Fibroblast of skin of left quadriceps (primary cell): ENCODE data around the gene RASA2.
A peak's percentile ranks its signal among the peaks of the same experiment; 100 is the strongest.
"Not testable (repeated sequence)": the region's sequence is repeated elsewhere in the genome, so short reads cannot be mapped to it uniquely, and the experiment has no call there.

Experiments
- DNase-seq, 2 experiments: peaks; one replicate each; pipeline ENCODE4 v3.0.0-alpha.2; 2013; ENCODE audit warnings: low read depth in 2 of 2

The RASA2 gene

DNA sequence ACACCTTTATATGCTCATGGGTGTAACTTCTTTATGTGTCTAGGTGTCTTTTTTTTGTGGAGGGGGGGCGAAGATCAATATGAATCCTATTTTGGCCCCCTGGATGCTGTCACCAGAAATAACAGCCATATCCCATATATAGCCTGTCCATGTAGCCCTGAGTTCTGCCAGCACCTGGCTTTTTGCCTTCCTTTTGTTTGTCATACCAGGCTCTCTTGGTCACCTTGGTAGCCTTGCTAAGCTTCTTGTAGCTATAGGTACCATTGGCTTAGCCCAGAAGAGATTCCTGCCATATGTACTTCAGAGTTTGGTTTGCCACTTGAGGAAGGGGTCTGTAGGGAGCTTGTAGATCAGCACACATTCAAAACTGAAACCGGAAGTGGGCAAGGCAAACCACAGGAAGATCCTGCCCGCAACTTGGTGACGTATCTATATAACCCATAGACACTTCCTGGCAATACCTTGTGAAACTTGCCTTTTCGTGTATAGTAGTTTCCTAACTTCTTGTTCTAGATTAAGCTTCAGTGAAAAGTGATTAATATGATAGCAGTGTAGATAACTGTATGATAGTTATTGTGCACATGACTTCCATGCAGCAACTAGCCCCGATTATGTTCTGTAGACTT, 11.9 kb downstream of the RASA2 start:
- no peak for DNase-seq

DNA sequence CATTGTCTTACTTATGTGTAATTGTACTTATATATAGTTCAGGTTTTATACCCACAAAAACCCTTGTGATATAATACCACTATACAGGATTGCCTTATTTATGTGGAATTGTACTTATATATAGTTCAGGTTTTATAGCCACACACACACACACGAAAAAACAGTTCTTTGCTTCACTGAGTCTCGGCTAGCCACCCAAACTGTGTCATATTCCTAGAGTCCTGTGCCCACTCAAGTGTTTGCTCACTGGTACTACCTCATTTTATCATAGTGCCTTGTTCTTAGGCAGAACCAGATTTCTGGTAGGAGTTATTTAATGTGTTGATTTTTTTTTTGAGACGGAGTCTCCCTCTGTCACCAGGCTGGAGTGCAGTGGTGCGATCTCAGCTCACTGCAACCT, 12.5 kb downstream of the RASA2 start:
- DNase-seq, result no peak

DNA sequence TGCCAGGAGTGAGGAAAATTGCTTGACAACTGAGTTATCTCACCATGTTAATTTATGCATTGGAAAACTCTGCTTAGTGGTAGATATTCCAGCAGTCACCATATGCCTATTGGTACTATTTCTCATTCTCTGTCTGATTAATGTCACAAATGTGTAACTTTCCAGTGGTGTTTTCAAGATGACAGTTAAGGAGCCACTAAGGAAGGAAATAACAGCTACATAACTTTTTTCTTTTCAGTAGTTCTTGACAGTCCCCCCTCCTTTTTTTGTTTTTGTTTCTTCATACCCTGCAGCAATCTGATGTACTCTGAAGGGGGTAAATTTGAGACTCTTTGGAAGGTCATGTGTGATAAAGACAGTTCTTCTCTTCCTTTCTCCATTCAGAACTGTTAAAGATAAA, 13.1 kb downstream of the RASA2 start:
- no peak for DNase-seq

DNA sequence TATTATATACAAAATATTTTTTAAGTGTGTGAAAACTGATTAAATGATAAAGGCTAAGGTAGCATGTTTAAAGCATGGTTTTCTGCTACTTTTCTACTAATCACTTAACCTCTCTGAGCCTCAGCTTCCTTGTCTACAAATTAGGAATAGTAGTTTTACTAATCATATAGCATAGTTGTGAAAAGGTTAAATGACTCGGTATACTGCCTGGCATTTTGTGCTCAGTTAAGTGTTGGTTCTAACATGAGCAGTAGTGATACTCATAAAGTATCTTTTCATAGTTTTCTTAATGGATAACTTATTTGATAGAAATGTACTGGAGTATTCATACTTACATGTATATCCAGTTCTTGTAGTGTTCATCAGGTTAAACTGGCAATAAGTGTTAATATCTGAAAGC, 13.6 kb downstream of the RASA2 start:
- DNase-seq, result no peak

DNA sequence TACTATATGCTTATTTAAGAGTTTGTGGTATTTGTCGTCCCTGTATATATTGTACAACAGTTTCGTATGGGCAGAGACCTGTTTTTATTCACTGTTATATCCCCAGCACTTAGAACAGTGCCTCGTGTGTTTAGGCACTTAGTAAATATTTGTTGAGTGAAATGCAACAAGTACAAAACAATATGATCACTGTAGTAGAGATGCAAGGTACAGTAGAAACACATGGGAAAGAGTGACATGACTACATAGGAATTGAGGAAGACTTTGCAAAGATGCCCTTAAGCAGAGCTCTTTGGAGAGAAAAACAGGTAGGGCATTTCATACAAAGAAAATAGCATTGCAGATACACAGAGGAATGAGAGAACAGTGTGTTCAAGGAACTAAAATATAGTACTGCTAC, 18.3 kb downstream of the RASA2 start:
- no peak for DNase-seq

DNA sequence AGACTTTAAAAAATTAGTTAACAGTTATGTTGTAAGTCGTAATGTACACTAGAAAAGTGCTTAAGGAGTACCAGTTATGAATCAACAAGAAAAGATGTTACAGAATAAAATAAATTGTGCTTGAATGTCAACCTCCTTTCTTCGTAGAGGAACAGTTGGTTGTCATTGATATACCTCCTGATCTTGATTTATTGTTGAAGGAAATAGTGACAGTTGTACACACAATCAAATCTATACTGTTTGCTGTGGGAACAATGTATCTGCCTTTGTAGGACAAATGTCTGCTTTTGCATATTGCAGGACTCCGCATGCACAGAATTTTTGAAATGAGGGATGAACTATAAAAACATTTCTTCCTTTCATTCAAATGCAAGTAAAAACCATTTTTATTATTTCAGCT, 19.2 kb downstream of the RASA2 start:
- DNase-seq, result no peak

DNA sequence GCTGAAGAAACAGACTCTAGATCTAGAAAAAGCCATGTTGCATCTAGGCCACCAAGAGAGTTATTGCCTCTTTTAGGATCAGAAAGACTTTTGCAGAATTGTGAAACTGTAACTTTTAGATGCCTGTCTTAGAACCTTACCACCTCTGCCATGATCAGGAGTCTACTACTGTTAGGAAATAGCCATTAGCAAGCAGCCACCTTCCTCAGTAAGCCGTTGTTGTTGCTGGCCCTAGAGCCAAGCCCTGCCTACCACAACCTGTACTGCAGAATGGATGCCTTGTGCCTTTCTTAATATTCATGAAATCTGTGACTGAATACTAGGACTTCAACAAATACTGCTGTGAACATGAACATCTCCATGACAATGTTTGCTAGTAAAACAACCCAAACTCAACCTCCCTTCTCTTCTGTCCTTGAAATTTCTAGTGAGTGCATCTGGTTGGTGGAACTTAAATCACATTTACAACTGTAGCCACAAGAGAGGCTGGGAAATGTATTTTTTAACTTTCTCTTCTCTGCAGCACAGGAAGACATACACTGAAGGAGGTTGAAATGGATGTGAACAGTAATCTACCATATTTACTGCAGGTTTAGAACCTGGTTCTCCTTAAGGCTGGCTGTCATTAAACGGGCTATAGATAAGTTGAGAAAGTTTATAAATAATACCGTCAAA, 20.7 kb downstream of the RASA2 start:
- DNase-seq, result no peak

DNA sequence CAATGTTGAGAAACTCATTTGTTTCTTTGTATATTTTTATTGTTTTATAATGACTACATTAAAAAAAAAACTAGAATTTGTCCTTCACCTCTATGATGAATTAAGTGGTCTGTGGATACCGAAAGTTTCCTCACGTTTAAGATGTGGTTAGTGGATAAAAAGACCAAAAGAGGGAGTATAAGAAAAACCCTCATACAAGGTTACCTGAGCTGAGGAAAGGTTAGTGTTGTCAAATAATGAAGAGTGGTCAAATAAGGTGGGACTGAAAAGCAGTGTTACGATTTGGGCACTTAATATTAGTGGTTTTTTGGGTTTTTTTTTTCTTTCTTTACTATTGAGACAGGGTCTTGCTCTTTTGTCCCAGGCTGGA, 21.2 kb downstream of the RASA2 start:
- no peak for DNase-seq

DNA sequence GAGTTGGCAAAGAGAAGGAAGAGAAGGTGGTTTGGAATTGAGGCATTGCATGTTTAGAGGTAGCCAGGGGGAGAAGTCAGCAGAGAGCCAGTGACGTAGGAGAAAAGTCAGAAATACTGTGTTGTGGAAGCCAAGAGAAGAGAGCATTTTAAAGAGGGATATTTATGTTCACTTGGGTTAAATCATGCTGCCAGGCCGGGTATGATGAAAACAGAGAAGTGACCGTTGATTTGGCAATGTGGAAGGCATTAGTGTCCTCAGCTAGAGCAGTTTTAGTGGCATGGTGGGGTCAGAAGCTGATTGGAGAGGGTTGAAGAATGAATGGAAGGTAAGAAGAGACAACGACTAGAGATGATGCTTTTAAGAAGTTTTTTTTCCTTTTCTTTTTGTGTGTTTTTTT, 24.5 kb downstream of the RASA2 start:
- no peak for DNase-seq

DNA sequence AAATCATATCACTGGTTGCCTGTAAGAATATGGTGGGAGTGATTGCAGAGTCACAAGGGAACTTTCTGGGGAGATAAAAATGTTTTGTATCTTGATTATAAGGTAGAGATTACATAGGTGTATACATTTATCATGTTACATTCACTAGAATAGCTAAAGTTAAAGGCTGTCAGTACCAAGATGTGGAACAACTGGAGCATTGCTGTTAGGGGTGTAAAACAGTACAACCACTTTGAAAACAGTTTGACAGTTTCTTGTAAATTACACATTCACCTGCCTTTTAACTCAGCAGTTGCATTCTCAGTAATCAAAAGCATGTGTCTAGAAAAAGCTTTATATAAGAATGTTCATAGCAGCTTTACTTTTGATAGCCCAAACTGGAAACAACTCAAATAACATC, 27.6 kb downstream of the RASA2 start:
- no peak for DNase-seq

DNA sequence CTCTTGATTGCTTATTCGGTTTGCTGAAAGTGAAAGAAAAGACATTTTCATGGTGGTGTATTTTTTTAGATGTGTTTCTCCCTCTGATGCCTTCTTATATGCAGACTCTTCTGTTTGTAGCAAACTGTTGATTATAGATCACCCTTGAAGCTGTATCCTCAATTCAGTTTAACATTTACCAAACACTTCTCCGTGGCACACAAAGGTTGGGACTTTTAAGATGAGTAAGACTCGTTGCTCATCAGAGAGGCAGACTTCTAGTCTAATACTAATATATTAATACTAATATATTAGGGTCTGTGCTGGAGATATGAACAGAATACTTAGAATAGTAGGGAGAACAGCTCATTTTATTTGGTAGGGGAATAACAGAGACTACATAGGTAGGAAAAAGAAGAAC, 32.8 kb downstream of the RASA2 start:
- no peak for DNase-seq

DNA sequence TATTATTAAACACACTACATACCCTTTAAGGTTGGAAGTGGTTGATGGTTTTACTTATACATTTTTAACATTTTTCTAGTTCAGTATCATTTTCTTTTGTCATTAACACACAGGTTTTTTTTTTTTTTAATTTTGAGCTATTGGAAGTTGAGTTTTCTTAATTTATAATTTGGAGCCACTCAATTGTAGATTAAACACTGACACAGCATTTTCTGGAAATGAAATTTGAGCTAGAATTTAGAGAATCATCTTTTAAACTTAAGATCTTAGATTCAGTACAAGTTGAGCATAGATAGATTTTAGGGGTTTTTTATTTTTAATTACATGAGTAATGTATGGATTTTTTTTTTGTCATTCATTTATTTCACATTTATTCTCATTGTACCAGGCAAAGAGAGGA, 35.0 kb downstream of the RASA2 start:
- no peak for DNase-seq

DNA sequence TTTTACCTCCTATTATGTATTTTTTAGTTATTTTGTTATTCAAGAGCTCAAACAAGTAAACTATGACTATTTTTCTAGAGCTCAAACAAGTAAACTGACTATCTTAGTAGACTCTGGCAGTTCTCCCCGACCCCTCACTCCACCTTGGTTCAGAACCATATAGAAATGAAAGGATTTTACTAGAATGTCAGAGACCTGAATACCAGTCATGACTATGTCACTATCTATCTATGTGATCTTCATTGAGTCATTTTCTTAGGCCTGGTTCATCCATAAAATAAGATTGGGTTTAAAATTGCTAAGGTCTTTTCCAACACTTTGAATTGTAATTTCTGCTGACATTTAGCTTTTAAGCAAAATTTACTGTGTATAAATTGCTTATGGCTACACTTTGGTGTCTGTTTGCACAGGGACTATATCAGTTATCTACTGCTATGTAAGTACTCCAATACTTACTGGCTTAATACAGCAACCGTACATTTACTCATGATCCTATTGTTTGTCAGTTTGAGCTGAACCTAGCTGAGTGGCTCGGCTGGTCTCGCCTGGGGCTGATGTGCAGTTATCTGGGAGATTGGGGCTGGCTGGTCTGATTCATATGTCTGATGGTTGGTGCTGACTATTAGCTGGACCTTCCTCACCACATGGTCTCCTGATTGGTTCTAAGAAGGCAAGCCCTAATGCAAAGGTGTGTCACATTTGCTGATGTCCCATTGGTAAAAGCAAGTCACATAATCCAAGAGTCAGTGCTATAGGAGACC, 37.0 kb downstream of the RASA2 start:
- no peak for DNase-seq

DNA sequence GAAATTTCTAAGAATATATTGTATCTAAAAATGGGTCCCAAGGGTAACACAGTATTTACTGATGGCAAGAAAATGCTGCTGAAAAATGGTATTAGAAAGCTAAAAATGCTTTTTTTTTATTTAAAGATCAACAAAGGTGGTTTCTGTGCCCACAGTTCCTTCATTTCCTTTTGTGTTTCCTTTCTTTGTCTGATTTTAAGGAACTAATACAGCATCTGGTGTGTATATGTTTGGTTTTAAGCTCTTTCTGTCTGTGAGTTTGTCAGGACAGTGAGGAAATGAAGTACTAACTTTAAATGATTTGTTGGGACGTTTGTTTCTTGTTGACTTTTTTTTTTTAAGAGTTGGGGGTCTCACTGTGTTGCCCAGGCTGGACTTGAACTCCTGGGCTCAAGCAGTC, 38.2 kb downstream of the RASA2 start:
- no peak for DNase-seq

DNA sequence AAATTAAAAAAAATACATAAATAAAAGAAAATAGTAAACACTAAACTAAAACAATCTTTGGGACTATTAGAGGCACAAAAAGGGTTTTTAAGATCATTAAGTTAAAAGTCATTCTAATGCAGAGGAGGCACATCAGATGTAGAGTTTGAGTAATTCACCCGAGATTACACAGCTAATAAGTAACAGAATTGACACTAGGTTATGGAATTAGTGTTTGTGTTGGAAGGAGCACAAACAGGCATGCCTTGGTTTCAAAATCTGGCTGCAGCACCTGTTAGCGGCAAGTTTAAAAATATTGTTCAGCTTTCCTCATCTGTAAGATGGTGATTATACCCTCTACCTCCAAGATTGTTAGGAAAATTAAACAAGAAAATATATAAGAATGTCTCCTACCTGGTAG, 39.0 kb downstream of the RASA2 start:
- DNase-seq, result no peak

DNA sequence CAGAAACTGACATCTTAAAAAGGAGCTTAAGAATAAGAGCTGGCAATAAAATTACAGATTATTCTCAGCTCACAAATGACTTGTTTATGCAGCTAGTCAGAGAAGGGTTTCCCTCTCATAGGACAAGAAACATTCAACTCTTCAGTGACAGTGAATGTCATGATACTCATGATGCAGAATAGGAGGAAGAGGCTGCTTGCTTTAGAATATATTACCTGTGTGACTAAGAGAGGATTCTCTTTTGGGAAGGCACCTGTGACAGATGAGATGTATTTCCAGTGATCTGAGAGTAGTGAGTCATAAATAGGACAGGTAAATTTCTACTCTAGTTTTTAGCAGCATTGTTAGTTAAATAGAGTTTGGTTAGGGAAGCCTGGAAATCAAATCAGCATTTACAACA, 39.9 kb downstream of the RASA2 start:
- no peak for DNase-seq

DNA sequence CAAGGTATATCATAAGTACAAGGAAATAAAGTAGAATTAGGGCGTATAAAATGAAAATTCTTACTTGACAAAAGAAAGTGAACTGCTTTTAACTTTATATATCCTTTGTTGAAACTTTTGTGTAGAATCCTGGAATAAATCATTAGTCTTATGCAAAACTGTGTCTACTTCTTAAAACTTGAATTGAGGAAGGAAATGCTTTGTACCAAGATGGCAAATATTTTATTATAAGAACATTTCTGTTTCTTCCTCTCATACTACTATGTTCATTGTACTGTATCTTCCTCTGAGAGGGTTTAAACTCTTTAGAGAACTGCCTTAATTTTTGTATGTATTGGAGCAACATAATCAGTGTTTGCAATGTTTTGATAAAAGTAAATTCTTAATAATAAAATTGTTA, 42.0 kb downstream of the RASA2 start:
- DNase-seq, result no peak

DNA sequence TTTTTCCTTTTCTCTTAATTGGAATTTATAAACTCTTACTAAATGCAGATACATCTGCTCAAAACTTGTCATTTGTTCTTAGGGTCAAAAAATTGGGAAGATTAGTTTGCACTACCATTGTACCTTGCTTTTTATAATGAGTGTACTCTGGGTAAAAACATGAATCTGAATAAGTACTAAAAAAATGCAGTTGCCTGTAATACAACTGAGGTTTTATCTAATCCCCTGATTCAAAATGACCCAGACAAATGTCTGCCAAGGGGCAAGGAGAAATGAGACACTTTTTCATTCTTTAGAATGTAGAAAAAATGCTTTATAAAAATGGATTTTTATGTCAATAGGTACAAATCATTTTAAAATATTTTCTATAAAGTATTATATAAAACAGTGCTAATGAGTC, 42.4 kb downstream of the RASA2 start:
- no peak for DNase-seq

DNA sequence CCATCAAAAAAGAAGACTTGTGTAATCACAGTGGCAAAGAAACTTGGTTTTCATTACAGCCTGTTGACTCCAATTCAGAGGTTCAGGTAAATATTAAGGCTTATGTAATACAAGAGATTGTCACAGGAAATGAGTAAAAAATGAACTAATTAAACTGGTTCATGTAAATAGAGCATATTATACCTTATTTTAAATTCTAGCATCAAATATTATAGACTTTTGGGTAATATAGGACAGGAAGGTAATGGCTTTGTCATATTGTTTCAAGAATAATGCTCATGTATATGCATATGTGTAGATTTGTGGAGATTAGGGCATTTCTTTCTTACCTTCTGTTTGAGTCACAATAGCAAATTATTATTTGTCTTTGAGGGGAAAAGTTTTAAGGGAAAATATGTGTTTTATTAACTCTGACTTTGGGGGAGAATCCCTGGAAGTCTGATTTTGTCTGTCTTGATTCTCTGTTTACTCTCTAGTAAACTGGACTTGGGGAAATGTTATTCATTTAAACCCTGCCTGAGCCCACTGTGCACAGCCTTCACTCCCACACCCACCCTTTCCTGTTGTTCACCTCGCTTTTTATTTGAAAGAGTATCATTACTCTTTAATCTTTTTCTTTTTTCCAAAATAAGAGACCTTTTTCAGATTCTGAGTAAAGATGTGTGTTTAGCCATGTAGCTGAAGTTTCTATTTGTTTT, 43.0 kb downstream of the RASA2 start:
- no peak for DNase-seq

DNA sequence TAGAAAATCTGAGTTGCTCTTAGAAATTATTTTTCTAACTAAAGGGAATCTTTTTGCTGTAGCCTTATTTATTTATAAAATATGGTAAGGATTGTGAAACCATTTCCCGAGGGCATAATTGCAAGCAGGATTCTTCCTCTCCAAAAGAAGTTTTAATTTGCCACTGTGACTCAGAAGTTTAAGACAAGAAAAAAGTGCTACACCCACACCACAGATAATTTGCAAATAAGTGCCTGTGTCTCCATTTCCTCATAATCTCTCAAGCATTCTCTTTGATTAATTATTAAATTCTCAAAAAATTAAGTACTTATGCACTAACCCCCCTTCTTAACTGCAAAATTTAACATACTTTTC, 43.6 kb downstream of the RASA2 start:
- DNase-seq, result peak; percentile 45 to 57

DNA sequence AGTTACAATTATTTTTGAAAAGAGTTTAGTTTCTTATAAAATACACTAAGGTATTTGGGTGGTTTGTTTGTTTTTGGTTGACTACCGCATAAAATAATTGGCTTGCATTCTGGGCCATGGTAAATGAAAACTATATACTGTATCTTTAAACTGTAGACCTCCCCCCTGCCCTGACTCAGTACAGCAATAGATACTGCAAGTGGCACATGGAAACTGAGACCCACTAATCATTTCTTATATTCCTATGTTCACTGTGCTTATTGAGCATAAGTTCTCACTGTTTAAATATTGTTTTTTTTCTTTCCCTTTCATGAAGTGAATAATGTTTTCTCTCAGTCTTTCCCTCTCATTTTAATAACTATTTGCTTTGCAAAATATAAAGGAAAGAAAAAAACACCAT, 45.8 kb downstream of the RASA2 start:
- DNase-seq, result no peak

DNA sequence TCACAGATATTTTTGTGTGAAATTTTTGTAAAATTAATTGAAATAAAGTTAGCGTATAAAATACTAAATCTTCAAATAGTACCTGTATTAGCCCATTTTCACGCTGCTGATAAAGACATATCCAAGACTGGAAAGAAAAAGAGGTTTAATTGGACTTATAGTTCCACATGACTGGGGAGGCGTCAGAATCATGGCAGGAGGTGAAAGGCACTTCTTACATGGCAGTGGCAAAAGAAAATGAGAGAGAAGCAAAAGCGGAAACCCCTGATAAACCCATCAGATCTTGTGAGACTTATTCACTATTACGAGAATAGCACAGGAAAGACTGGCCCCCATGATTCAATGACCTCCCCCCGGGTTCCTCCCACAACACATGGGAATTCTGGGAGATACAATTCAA, 49.2 kb downstream of the RASA2 start:
- DNase-seq, result not testable (repeated sequence)

DNA sequence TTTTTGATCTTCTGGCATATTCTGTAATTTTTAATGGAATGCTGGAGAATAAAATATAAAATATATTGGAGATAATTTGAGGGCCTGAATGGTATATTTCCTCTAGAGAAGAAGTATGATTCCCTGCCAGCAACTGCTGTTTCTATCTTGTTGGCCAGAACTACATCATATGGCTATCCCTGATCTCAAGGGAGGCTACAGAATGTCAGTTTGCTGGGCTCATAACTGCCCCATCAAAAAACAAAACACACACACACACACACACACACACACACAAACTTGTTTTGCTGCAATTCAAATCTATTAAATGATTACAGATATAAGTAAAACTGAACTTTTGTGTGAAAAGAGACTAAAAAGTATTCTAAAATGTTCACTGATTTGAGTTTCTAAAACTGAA, 51.0 kb downstream of the RASA2 start:
- DNase-seq, result no peak
